MCF 10A (cell line): ENCODE results near the gene OSBPL2. TPM values are rescaled to one million over a fixed set of nuclear protein-coding genes. Genes with fewer than 3 reads are reported as not detected.

Experiments
- BruUV-seq: library from RNA; stranded (reverse); fragments of 400-500 nt; replicated peaks from 2 replicates; lab custom pipeline; 2021; lab: Mats Ljungman, UMichigan
- CTCF ChIA-PET: fragments of 300-600 bp; sonication (Branson Sonifier 250); formaldehyde crosslinking; extraction: SDS; loops from one replicate; lab custom pipeline; 2021; ENCODE audit warnings: antibody characterized with exemption, inconsistent platforms; lab: Yijun Ruan, JAX
- POLR2A ChIA-PET: fragments of 300-600, 350-650 bp; sonication (Branson Sonifier 250); formaldehyde crosslinking; extraction: SDS; loops from one replicate; lab custom pipeline; 2020; ENCODE audit warnings: antibody characterized with exemption, inconsistent platforms; lab: Yijun Ruan, JAX
- DNase-seq: peaks from one replicate; pipeline ENCODE4 v3.0.0-alpha.2; 2018; ENCODE audit not compliant: unreplicated experiment
- H3K27ac Mint-ChIP-seq: one replicate; pipeline ENCODE4 v1.8.0; 2022; ENCODE audit warnings: mild to moderate bottlenecking, low read depth, mixed read lengths; ENCODE audit not compliant: unreplicated experiment
- H3K27me3 Mint-ChIP-seq: one replicate; pipeline ENCODE4 v1.8.0; 2022; ENCODE audit warnings: mixed read lengths; ENCODE audit not compliant: insufficient read depth, unreplicated experiment
- H3K36me3 Mint-ChIP-seq: one replicate; pipeline ENCODE4 v1.8.0; 2022; ENCODE audit warnings: mild to moderate bottlenecking, moderate library complexity, mixed read lengths; ENCODE audit not compliant: insufficient read depth, unreplicated experiment
- H3K4me1 Mint-ChIP-seq: one replicate; pipeline ENCODE4 v1.8.0; 2022; ENCODE audit warnings: mixed read lengths; ENCODE audit not compliant: insufficient read depth, unreplicated experiment
- H3K4me3 Mint-ChIP-seq: one replicate; pipeline ENCODE4 v1.8.0; 2022; ENCODE audit warnings: mild to moderate bottlenecking, moderate library complexity, mixed read lengths; ENCODE audit not compliant: unreplicated experiment
- H3K9me3 Mint-ChIP-seq: one replicate; pipeline ENCODE4 v1.8.0; 2022; ENCODE audit warnings: mixed read lengths; ENCODE audit not compliant: unreplicated experiment
- CTCF ChIP-seq: fragments of 200-600 bp; IDR thresholded peaks from one replicate; pipeline ENCODE4 v1.8.0; 2022; ENCODE audit warnings: antibody characterized with exemption, mild to moderate bottlenecking; ENCODE audit not compliant: unreplicated experiment
- intact Hi-C: fragments of 100-400 bp; cut with micrococcal nuclease; formaldehyde crosslinking; loops from 2 replicates; pipeline ENCODE4 v1.14.1; 2022
- total RNA-seq: library from RNA; stranded (reverse); gene quantifications from 2 replicates; pipeline ENCODE4 v1.2.3, GENCODE V29; 2022

OSBPL2 gene
- total RNA-seq, 1 experiment from 2014 or later, result 38.8 TPM

GRCh38 chr20:62287129-62287528 is 48.8 kb downstream of the OSBPL2 start:
- DNase-seq, result no peak
- CTCF ChIA-PET, result no interaction called here
- peaks cover 56% of the 10 kb centered on the region for H3K36me3 Mint-ChIP-seq
- H3K9me3 Mint-ChIP-seq, result no peaks in the 10 kb centered on the region
- no peaks in the 10 kb centered on the region for H3K4me1 Mint-ChIP-seq
- H3K4me3 Mint-ChIP-seq, result no peak overlapping the region
- POLR2A ChIA-PET, result no interaction called here
- H3K27ac Mint-ChIP-seq, result no peak overlapping the region
- H3K27me3 Mint-ChIP-seq, result no peaks in the 10 kb centered on the region
- TF ChIP-seq CTCF, result no peak
- intact Hi-C loops, result no loop called here
- BruUV-seq, result no TSS peak

GRCh38 chr20:62287759-62288534 is 49.6 kb downstream of the OSBPL2 start:
- Mint-ChIP-seq H3K4me1 (no peaks in the 10 kb centered on the region), H3K27me3 (no peaks in the 10 kb centered on the region), H3K9me3 (no peaks in the 10 kb centered on the region), H3K4me3 (no peak overlapping the region), H3K27ac (no peak overlapping the region), H3K36me3 (peaks cover 58% of the 10 kb centered on the region)
- ChIA-PET CTCF (no interaction called here), POLR2A (no interaction called here)
- no peak for TF ChIP-seq CTCF
- BruUV-seq, result no TSS peak
- DNase-seq, result no peak
- intact Hi-C loops, result no loop called here

- Mint-ChIP-seq H3K4me1 (no peaks in the 10 kb centered on the region), H3K9me3 (no peaks in the 10 kb centered on the region), H3K27ac (no peak overlapping the region), H3K36me3 (peaks cover 58% of the 10 kb centered on the region), H3K27me3 (no peaks in the 10 kb centered on the region), H3K4me3 (no peak overlapping the region)
- ChIA-PET POLR2A (no interaction called here), CTCF (interaction anchor here (0.9 kb wide), 1 partner anchor 93 kb away, joined by 3 read pairs; no protein-coding TSS in a partner anchor)
- intact Hi-C loops, result no loop called here
- no TSS peak for BruUV-seq
- no peak for TF ChIP-seq CTCF
- DNase-seq, result no peak
Observed at GRCh38 chr20:62288535-62289105, 50.3 kb downstream of the OSBPL2 start.

GRCh38 chr20:62289131-62289530 is 50.8 kb downstream of the OSBPL2 start:
- Mint-ChIP-seq H3K4me3 (no peak overlapping the region), H3K36me3 (peaks cover 59% of the 10 kb centered on the region), H3K4me1 (no peaks in the 10 kb centered on the region), H3K27ac (no peak overlapping the region), H3K27me3 (no peaks in the 10 kb centered on the region), H3K9me3 (no peaks in the 10 kb centered on the region)
- no TSS peak for BruUV-seq
- ChIA-PET CTCF (interaction anchor here (0.9 kb wide), 1 partner anchor 92 kb away, joined by 3 read pairs; no protein-coding TSS in a partner anchor), POLR2A (no interaction called here)
- DNase-seq, result no peak
- intact Hi-C loops, result no loop called here
- TF ChIP-seq CTCF, result no peak
